ENCODE results near the gene RTL3.

DNA sequence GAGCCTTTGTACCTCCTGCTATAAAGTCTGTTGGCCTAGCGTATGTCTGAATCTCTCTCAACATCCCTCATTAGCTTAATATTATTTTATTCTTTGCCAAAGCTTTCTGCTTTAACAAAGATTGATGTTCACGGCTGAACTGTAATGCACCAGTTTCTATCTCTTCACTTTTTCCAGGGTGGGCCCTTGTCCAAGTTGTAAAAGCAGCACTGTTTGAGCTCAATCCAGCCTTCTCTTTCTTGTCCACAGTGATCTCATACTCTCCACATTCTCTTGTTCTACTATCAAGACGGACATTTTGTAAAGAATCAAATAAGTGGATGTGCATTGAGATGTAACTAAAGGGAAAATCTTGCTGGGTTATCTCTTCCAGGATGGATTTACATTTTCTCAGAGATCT lies 34.4 kb upstream of the RTL3 start:
- TF ChIP-seq, protein P1, sequence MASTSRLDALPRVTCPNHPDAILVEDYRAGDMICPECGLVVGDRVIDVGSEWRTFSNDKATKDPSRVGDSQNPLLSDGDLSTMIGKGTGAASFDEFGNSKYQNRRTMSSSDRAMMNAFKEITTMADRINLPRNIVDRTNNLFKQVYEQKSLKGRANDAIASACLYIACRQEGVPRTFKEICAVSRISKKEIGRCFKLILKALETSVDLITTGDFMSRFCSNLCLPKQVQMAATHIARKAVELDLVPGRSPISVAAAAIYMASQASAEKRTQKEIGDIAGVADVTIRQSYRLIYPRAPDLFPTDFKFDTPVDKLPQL (IDR thresholded peaks at IDR 0.05; ENCODE audit: extremely low read depth, insufficient read length), result no peak
- TF ChIP-seq, protein P2, sequence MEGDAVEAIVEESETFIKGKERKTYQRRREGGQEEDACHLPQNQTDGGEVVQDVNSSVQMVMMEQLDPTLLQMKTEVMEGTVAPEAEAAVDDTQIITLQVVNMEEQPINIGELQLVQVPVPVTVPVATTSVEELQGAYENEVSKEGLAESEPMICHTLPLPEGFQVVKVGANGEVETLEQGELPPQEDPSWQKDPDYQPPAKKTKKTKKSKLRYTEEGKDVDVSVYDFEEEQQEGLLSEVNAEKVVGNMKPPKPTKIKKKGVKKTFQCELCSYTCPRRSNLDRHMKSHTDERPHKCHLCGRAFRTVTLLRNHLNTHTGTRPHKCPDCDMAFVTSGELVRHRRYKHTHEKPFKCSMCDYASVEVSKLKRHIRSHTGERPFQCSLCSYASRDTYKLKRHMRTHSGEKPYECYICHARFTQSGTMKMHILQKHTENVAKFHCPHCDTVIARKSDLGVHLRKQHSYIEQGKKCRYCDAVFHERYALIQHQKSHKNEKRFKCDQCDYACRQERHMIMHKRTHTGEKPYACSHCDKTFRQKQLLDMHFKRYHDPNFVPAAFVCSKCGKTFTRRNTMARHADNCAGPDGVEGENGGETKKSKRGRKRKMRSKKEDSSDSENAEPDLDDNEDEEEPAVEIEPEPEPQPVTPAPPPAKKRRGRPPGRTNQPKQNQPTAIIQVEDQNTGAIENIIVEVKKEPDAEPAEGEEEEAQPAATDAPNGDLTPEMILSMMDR (IDR thresholded peaks at IDR 0.05 in 2 of 3, conservative IDR thresholded peaks at IDR 0.05 in 1 of 3; ENCODE audit: insufficient read depth in 2 of 3, low read depth in 1 of 3, low read length in 3 of 3), result no peak
- TF ChIP-seq, protein P3, sequence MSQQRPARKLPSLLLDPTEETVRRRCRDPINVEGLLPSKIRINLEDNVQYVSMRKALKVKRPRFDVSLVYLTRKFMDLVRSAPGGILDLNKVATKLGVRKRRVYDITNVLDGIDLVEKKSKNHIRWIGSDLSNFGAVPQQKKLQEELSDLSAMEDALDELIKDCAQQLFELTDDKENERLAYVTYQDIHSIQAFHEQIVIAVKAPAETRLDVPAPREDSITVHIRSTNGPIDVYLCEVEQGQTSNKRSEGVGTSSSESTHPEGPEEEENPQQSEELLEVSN (IDR thresholded peaks at IDR 0.05; ENCODE audit: borderline replicate concordance in 1 of 2, extremely low read depth in 1 of 2, insufficient read depth in 1 of 2, insufficient read length in 1 of 2, low read depth in 1 of 2, low read length in 1 of 2, poor library complexity in 1 of 2, severe bottlenecking in 1 of 2), result no peak
- no peak for TF ChIP-seq CREM (IDR thresholded peaks at IDR 0.05; ENCODE audit: low read depth)
- TF ChIP-seq POLR2A (conservative IDR thresholded peaks at IDR 0.05), result no peak
- TF ChIP-seq, protein P4, sequence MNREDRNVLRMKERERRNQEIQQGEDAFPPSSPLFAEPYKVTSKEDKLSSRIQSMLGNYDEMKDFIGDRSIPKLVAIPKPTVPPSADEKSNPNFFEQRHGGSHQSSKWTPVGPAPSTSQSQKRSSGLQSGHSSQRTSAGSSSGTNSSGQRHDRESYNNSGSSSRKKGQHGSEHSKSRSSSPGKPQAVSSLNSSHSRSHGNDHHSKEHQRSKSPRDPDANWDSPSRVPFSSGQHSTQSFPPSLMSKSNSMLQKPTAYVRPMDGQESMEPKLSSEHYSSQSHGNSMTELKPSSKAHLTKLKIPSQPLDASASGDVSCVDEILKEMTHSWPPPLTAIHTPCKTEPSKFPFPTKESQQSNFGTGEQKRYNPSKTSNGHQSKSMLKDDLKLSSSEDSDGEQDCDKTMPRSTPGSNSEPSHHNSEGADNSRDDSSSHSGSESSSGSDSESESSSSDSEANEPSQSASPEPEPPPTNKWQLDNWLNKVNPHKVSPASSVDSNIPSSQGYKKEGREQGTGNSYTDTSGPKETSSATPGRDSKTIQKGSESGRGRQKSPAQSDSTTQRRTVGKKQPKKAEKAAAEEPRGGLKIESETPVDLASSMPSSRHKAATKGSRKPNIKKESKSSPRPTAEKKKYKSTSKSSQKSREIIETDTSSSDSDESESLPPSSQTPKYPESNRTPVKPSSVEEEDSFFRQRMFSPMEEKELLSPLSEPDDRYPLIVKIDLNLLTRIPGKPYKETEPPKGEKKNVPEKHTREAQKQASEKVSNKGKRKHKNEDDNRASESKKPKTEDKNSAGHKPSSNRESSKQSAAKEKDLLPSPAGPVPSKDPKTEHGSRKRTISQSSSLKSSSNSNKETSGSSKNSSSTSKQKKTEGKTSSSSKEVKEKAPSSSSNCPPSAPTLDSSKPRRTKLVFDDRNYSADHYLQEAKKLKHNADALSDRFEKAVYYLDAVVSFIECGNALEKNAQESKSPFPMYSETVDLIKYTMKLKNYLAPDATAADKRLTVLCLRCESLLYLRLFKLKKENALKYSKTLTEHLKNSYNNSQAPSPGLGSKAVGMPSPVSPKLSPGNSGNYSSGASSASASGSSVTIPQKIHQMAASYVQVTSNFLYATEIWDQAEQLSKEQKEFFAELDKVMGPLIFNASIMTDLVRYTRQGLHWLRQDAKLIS (CRISPR knock-in tag; IDR thresholded peaks at IDR 0.05), result no peak
- no peak for TF ChIP-seq CBFB (CRISPR knock-in tag; IDR thresholded peaks at IDR 0.05)

Measured in K562 (cell line).